Measurements from ENCODE around the gene JMJD8. TPM values are rescaled to one million over a fixed set of nuclear protein-coding genes. Genes with fewer than 3 reads are reported as not detected.

Gene JMJD8
- total and polyA plus RNA-seq, 10 donors: 24.9 to 58.7 (median 35.9) TPM

- Histone ChIP-seq H3K27ac (peak overlapping the region in 4 of 8 donors; percentile 73 to 90 (median 82)), H3K9me3 (no peaks in the 10 kb centered on the region), H3K36me3 (peaks cover 0 to 52% (median 25%) of the 10 kb centered on the region in 6 donors), H3K27me3 (replicated peaks in 1 of 7) (peaks cover 0 to 42% (median 18%) of the 10 kb centered on the region in 7 donors), H3K4me1 (peaks cover 5 to 39% (median 34%) of the 10 kb centered on the region in 6 donors), H3K4me3 (peak overlapping the region in 4 of 8 donors; percentile 60 to 83 (median 64))
- WGBS, 5 donors: 61 to 76% (median 67%) methylated on average over 36 to 55 of the region's 55 CpGs
- peak; percentile 81 for DNase-seq
- no peak for TF ChIP-seq POLR2A (IDR thresholded peaks at IDR 0.05)
- TF ChIP-seq CTCF (IDR thresholded peaks at IDR 0.05 in 8 of 11, conservative IDR thresholded peaks at IDR 0.05 in 3 of 11): no peak
- peak in 1 of 3 donors; percentile 33 for TF ChIP-seq POLR2AphosphoS5 (IDR thresholded peaks at IDR 0.05)
- intact Hi-C loops (cut with DNase I; ENCODE audit: low total_unique reads): no loop called here
These were observed 45.0 kb upstream of the JMJD8 start for GRCh38 chr16:728890-729744.

- Histone ChIP-seq H3K27ac (peak overlapping the region in 7 of 8 donors; percentile 29 to 90 (median 73)), H3K36me3 (peaks cover 0 to 44% (median 17%) of the 10 kb centered on the region in 6 donors), H3K4me3 (peak overlapping the region; percentile 49 to 83 (median 60)), H3K4me1 (peaks cover 5 to 46% (median 35%) of the 10 kb centered on the region in 6 donors), H3K27me3 (replicated peaks in 1 of 7) (peaks cover 0 to 42% (median 18%) of the 10 kb centered on the region in 7 donors), H3K9me3 (no peaks in the 10 kb centered on the region)
- 0 to 2% (median 1%) methylated on average over 11 to 80 of the region's 80 CpGs for WGBS, 5 donors
- DNase-seq: peak; percentile 92
- intact Hi-C loops (cut with DNase I; ENCODE audit: low total_unique reads): no loop called here
- TF ChIP-seq POLR2AphosphoS5 (IDR thresholded peaks at IDR 0.05): peak; percentile 74 to 78 (median 78)
- no peak for TF ChIP-seq CTCF (IDR thresholded peaks at IDR 0.05 in 8 of 11, conservative IDR thresholded peaks at IDR 0.05 in 3 of 11)
- TF ChIP-seq POLR2A (IDR thresholded peaks at IDR 0.05): no peak
These were observed 44.2 kb upstream of the JMJD8 start for GRCh38 chr16:728131-728889.

DNA sequence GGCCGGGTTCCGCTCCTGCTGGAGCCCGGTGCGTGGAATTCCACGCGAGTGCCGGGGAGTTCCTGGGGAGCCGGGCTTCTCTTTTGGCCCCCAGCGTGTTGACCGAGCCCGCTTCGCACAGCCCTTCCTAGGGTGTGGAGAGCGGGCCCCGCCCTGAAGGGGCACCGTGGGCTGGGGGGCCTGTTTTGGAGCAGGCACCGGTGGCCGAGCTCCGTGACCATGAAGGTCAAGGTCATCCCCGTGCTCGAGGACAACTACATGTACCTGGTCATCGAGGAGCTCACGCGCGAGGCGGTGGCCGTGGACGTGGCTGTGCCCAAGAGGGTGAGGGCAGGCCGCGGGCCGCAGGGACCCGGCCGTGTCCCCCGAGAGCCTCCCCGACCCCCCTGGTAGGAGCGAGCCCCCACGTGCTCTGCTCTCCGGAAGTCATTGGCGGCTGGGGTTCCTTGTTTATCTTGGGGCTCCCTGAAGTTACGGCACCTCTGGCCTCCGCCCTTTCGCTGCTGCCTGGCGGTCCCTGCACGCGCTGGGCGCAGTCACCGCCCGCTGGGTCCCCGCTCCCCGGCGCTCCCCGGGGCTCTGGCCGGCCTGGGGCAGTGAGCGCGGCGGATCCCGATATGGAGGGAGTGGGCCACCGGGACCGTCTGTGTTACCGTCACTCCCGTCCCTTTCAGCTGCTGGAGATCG lies 43.3 kb upstream of the JMJD8 start:
- peak overlapping the region; percentile 9 to 90 (median 70) for H3K27ac ChIP-seq
- peaks cover 0 to 42% (median 18%) of the 10 kb centered on the region in 7 donors for H3K27me3 ChIP-seq (replicated peaks in 1 of 7)
- peak; percentile 87 for DNase-seq
- 0 to 2% (median 1%) methylated on average over 16 to 61 of the region's 61 CpGs for WGBS, 5 donors
- peak overlapping the region; percentile 49 to 83 (median 60) for H3K4me3 ChIP-seq
- intact Hi-C loops (cut with DNase I; ENCODE audit: low total_unique reads): no loop called here
- H3K4me1 ChIP-seq: peaks cover 5 to 55% (median 38%) of the 10 kb centered on the region in 6 donors
- TF ChIP-seq POLR2AphosphoS5 (IDR thresholded peaks at IDR 0.05) (peak; percentile 21 to 70 (median 43)), POLR2A (IDR thresholded peaks at IDR 0.05) (no peak), CTCF (IDR thresholded peaks at IDR 0.05 in 8 of 11, conservative IDR thresholded peaks at IDR 0.05 in 3 of 11) (no peak)
- no peaks in the 10 kb centered on the region for H3K9me3 ChIP-seq
- H3K36me3 ChIP-seq: peaks cover 0 to 40% (median 10%) of the 10 kb centered on the region in 6 donors

Data from spleen (tissue), 11 donors.